Measurements from ENCODE around the gene GALNT1.
A peak's percentile ranks its signal among the peaks of the same experiment; 100 is the strongest.
"Not testable (repeated sequence)": the region's sequence is repeated elsewhere in the genome, so short reads cannot be mapped to it uniquely, and the experiment has no call there.

The GALNT1 gene

GRCh38 chr18:35576240-35576845 lies 5.2 kb upstream of the GALNT1 start:
- Mint-ChIP-seq H3K4me1 (ENCODE audit: low read depth) (peaks cover 34% of the 10 kb centered on the region), H3K27me3 (peaks cover 15% of the 10 kb centered on the region)
- not testable (repeated sequence) for H3K27ac Mint-ChIP-seq; H3K4me3 Mint-ChIP-seq; H3K36me3 Mint-ChIP-seq (ENCODE audit: low read depth); H3K9me3 Mint-ChIP-seq

- Mint-ChIP-seq H3K27me3 (peaks cover 15% of the 10 kb centered on the region), H3K27ac (peak overlapping the region; percentile 45), H3K36me3 (ENCODE audit: low read depth) (no peaks in the 10 kb centered on the region), H3K4me3 (no peak overlapping the region), H3K9me3 (no peaks in the 10 kb centered on the region), H3K4me1 (ENCODE audit: low read depth) (peaks cover 34% of the 10 kb centered on the region)
Observed at GRCh38 chr18:35577045-35577848, 4.3 kb upstream of the GALNT1 start.

GRCh38 chr18:35578481-35578880 lies 3.1 kb upstream of the GALNT1 start:
- no peaks in the 10 kb centered on the region for H3K9me3 Mint-ChIP-seq
- H3K27me3 Mint-ChIP-seq = peaks cover 15% of the 10 kb centered on the region
- peaks cover 41% of the 10 kb centered on the region for H3K4me1 Mint-ChIP-seq (ENCODE audit: low read depth)
- no peak overlapping the region for H3K4me3 Mint-ChIP-seq
- H3K36me3 Mint-ChIP-seq (ENCODE audit: low read depth) = peaks cover 2% of the 10 kb centered on the region
- H3K27ac Mint-ChIP-seq = no peak overlapping the region

GRCh38 chr18:35578936-35579335 lies 2.6 kb upstream of the GALNT1 start:
- H3K4me3 Mint-ChIP-seq = no peak overlapping the region
- H3K36me3 Mint-ChIP-seq (ENCODE audit: low read depth) = peaks cover 4% of the 10 kb centered on the region
- peaks cover 15% of the 10 kb centered on the region for H3K27me3 Mint-ChIP-seq
- H3K27ac Mint-ChIP-seq = no peak overlapping the region
- H3K9me3 Mint-ChIP-seq = no peaks in the 10 kb centered on the region
- peaks cover 40% of the 10 kb centered on the region for H3K4me1 Mint-ChIP-seq (ENCODE audit: low read depth)

- Mint-ChIP-seq H3K27ac (no peak overlapping the region), H3K4me3 (peak overlapping the region; percentile 75), H3K27me3 (peaks cover 15% of the 10 kb centered on the region), H3K4me1 (ENCODE audit: low read depth) (peaks cover 51% of the 10 kb centered on the region), H3K9me3 (peaks cover 4% of the 10 kb centered on the region), H3K36me3 (ENCODE audit: low read depth) (peaks cover 19% of the 10 kb centered on the region)
Observed at GRCh38 chr18:35580701-35581539, 620 bp upstream of the GALNT1 start.

GRCh38 chr18:35581898-35582641 lies 530 bp downstream of the GALNT1 start:
- Mint-ChIP-seq H3K4me3 (peak overlapping the region; percentile 88), H3K4me1 (ENCODE audit: low read depth) (peaks cover 47% of the 10 kb centered on the region), H3K36me3 (ENCODE audit: low read depth) (peaks cover 19% of the 10 kb centered on the region), H3K27ac (peak overlapping the region; percentile 78), H3K27me3 (peaks cover 15% of the 10 kb centered on the region), H3K9me3 (peaks cover 4% of the 10 kb centered on the region)

- Mint-ChIP-seq H3K4me3 (peak overlapping the region; percentile 88), H3K4me1 (ENCODE audit: low read depth) (peaks cover 45% of the 10 kb centered on the region), H3K36me3 (ENCODE audit: low read depth) (peaks cover 28% of the 10 kb centered on the region), H3K9me3 (peaks cover 4% of the 10 kb centered on the region), H3K27ac (peak overlapping the region; percentile 57), H3K27me3 (peaks cover 15% of the 10 kb centered on the region)
Observed at GRCh38 chr18:35582899-35583558, 1.5 kb downstream of the GALNT1 start.

- Mint-ChIP-seq H3K9me3 (peaks cover 4% of the 10 kb centered on the region), H3K4me3 (no peak overlapping the region), H3K4me1 (ENCODE audit: low read depth) (peaks cover 61% of the 10 kb centered on the region), H3K27me3 (peaks cover under 1% of the 10 kb centered on the region), H3K27ac (no peak overlapping the region), H3K36me3 (ENCODE audit: low read depth) (peaks cover 35% of the 10 kb centered on the region)
Observed at GRCh38 chr18:35584735-35585134, 3.2 kb downstream of the GALNT1 start.

- no peaks in the 10 kb centered on the region for H3K27me3 Mint-ChIP-seq
Observed at GRCh38 chr18:35585608-35586007, 4.1 kb downstream of the GALNT1 start.

GRCh38 chr18:35588122-35588521 lies 6.6 kb downstream of the GALNT1 start:
- no peak overlapping the region for H3K27ac Mint-ChIP-seq
- H3K4me1 Mint-ChIP-seq (ENCODE audit: low read depth) = peaks cover 55% of the 10 kb centered on the region
- peaks cover 35% of the 10 kb centered on the region for H3K36me3 Mint-ChIP-seq (ENCODE audit: low read depth)
- H3K27me3 Mint-ChIP-seq = no peaks in the 10 kb centered on the region
- no peak overlapping the region for H3K4me3 Mint-ChIP-seq
- H3K9me3 Mint-ChIP-seq = peaks cover 4% of the 10 kb centered on the region

More at GRCh38 chr18:35585608-35586007, 4.1 kb downstream of the GALNT1 start:
- peaks cover 4% of the 10 kb centered on the region for H3K9me3 Mint-ChIP-seq
- H3K4me3 Mint-ChIP-seq = no peak overlapping the region
- peaks cover 64% of the 10 kb centered on the region for H3K4me1 Mint-ChIP-seq (ENCODE audit: low read depth)
- no peak overlapping the region for H3K27ac Mint-ChIP-seq
- peaks cover 35% of the 10 kb centered on the region for H3K36me3 Mint-ChIP-seq (ENCODE audit: low read depth)

GRCh38 chr18:35588995-35589394 lies 7.5 kb downstream of the GALNT1 start:
- Mint-ChIP-seq H3K36me3 (ENCODE audit: low read depth) (peaks cover 31% of the 10 kb centered on the region), H3K4me3 (no peak overlapping the region), H3K4me1 (ENCODE audit: low read depth) (peaks cover 49% of the 10 kb centered on the region), H3K27me3 (no peaks in the 10 kb centered on the region), H3K27ac (no peak overlapping the region), H3K9me3 (peaks cover 4% of the 10 kb centered on the region)

GRCh38 chr18:35589546-35589945 lies 8.0 kb downstream of the GALNT1 start:
- Mint-ChIP-seq H3K4me3 (no peak overlapping the region), H3K4me1 (ENCODE audit: low read depth) (peaks cover 49% of the 10 kb centered on the region), H3K9me3 (peaks cover 4% of the 10 kb centered on the region), H3K27me3 (no peaks in the 10 kb centered on the region), H3K27ac (no peak overlapping the region), H3K36me3 (ENCODE audit: low read depth) (peaks cover 26% of the 10 kb centered on the region)

GRCh38 chr18:35590935-35591334 lies 9.4 kb downstream of the GALNT1 start:
- Mint-ChIP-seq H3K27me3 (no peaks in the 10 kb centered on the region), H3K27ac (no peak overlapping the region), H3K36me3 (ENCODE audit: low read depth) (peaks cover 15% of the 10 kb centered on the region), H3K9me3 (no peaks in the 10 kb centered on the region), H3K4me3 (no peak overlapping the region), H3K4me1 (ENCODE audit: low read depth) (peaks cover 46% of the 10 kb centered on the region)

- peaks cover 44% of the 10 kb centered on the region for H3K4me1 Mint-ChIP-seq (ENCODE audit: low read depth)
Observed at GRCh38 chr18:35592298-35592697, 10.8 kb downstream of the GALNT1 start.

More at GRCh38 chr18:35592298-35592697, 10.8 kb downstream of the GALNT1 start:
- no peaks in the 10 kb centered on the region for H3K27me3 Mint-ChIP-seq
- no peak overlapping the region for H3K27ac Mint-ChIP-seq
- H3K9me3 Mint-ChIP-seq = no peaks in the 10 kb centered on the region
- peaks cover 14% of the 10 kb centered on the region for H3K36me3 Mint-ChIP-seq (ENCODE audit: low read depth)
- no peak overlapping the region for H3K4me3 Mint-ChIP-seq
